IMR-90 (cell line): ENCODE data around the gene EFHC1. TPM values are rescaled to one million over a fixed set of nuclear protein-coding genes. Genes with fewer than 3 reads are reported as not detected.

Experiments
- ATAC-seq: fragments of 200-7000 bp; cut with Tn5 transposase; 2 replicates; pipeline ENCODE4 v1.9.1; 2020; ENCODE audit warnings: low read depth, mild to moderate bottlenecking, moderate library complexity
- BruUV-seq: library from RNA; stranded (reverse); fragments of 400-500 nt; replicated peaks from 2 replicates; lab custom pipeline; 2021; lab: Mats Ljungman, UMichigan
- CTCF ChIA-PET: fragments of 300-600 bp; formaldehyde crosslinking; extraction: SDS; loops from one replicate; lab custom pipeline; 2021; ENCODE audit warnings: antibody characterized with exemption; lab: Yijun Ruan, JAX
- POLR2A ChIA-PET: fragments of 300-600 bp; sonication (Branson Sonifier 250); formaldehyde crosslinking; loops from one replicate; lab custom pipeline; 2022; ENCODE audit warnings: antibody characterized with exemption; ENCODE audit not compliant: unreplicated experiment; lab: Charles Lee
- DNase-seq: peaks from one replicate; pipeline ENCODE4 v3.0.0; 2013
- H2AFZ ChIP-seq: replicated peaks from 2 replicates; pipeline ENCODE3; 2013; ENCODE audit warnings: low read length, mild to moderate bottlenecking; ENCODE audit not compliant: poor library complexity
- H2AK5ac ChIP-seq: 2 replicates; pipeline ENCODE4 v1.6.1; 2013; ENCODE audit warnings: low read depth, low read length, inconsistent platforms
- H2AK9ac ChIP-seq: replicated peaks from 2 replicates; pipeline ENCODE3; 2013; ENCODE audit warnings: mild to moderate bottlenecking, low read depth, low read length, moderate library complexity; ENCODE audit not compliant: poor library complexity
- H2BK120ac ChIP-seq: 2 replicates; pipeline ENCODE4 v1.6.1; 2013; ENCODE audit warnings: low read depth, low read length, inconsistent platforms
- H2BK15ac ChIP-seq: 3 replicates; pipeline ENCODE4 v1.6.1; 2013; ENCODE audit warnings: low read depth, low read length, inconsistent platforms
- H2BK20ac ChIP-seq: 2 replicates; pipeline ENCODE4 v1.6.1; 2013; ENCODE audit warnings: low read depth, mild to moderate bottlenecking, inconsistent platforms, low read length, moderate library complexity
- H2BK5ac ChIP-seq: 2 replicates; pipeline ENCODE4 v1.6.1; 2013; ENCODE audit warnings: mild to moderate bottlenecking, low read depth, low read length, inconsistent platforms; ENCODE audit not compliant: poor library complexity, severe bottlenecking
- H3K14ac ChIP-seq: replicated peaks from 2 replicates; pipeline ENCODE4 v1.6.1; 2013; ENCODE audit warnings: low read depth, low read length, inconsistent platforms
- H3K18ac ChIP-seq: 2 replicates; pipeline ENCODE4 v1.6.1; 2013; ENCODE audit warnings: low read depth, low read length, control low read depth
- H3K23ac ChIP-seq: 2 replicates; pipeline ENCODE4 v1.6.1; 2013; ENCODE audit warnings: low read depth, low read length, inconsistent platforms
- H3K27ac ChIP-seq: 2 replicates; pipeline ENCODE4 v1.5.1; 2013; ENCODE audit warnings: mild to moderate bottlenecking, control low read depth, low read length; ENCODE audit not compliant: insufficient read depth
- H3K27me3 ChIP-seq: 2 replicates; pipeline ENCODE4 v1.6.1; 2013; ENCODE audit warnings: low read length; ENCODE audit not compliant: control insufficient read depth, insufficient read depth
- H3K36me3 ChIP-seq: 2 replicates; pipeline ENCODE4 v1.6.1; 2013; ENCODE audit warnings: low read length, mixed read lengths; ENCODE audit not compliant: control insufficient read depth, insufficient read depth
- H3K4ac ChIP-seq: 2 replicates; pipeline ENCODE4 v1.6.1; 2013; ENCODE audit warnings: low read depth, low read length, inconsistent platforms
- H3K4me1 ChIP-seq: 2 replicates; pipeline ENCODE4 v1.6.1; 2013; ENCODE audit warnings: low read length, mixed read lengths; ENCODE audit not compliant: control insufficient read depth, insufficient read depth
- H3K4me2 ChIP-seq: 2 replicates; pipeline ENCODE4 v1.6.1; 2013; ENCODE audit warnings: low read depth, mild to moderate bottlenecking, control low read depth, low read length, moderate library complexity
- H3K4me3 ChIP-seq: 2 replicates; pipeline ENCODE4 v1.5.1; 2013; ENCODE audit warnings: low read depth, mild to moderate bottlenecking, control low read depth, low read length, moderate library complexity; ENCODE audit not compliant: insufficient read depth
- H3K56ac ChIP-seq: 2 replicates; pipeline ENCODE4 v1.6.1; 2013; ENCODE audit warnings: low read length, inconsistent platforms; ENCODE audit not compliant: insufficient read depth; ENCODE audit errors: extremely low read depth
- H3K79me1 ChIP-seq, 2 experiments: 2 replicates each; pipeline ENCODE4 v1.6.1; 2013; ENCODE audit warnings: low read length in 2 of 2, inconsistent platforms in 1 of 2, low read depth in 1 of 2
- H3K9ac ChIP-seq: 2 replicates; pipeline ENCODE4 v1.6.1; 2013; ENCODE audit warnings: low read depth, low read length, control low read depth
- H3K9me1 ChIP-seq: 2 replicates; pipeline ENCODE4 v1.6.1; 2013; ENCODE audit warnings: low read length, inconsistent platforms; ENCODE audit not compliant: insufficient read depth
- H3K9me3 ChIP-seq: 2 replicates; pipeline ENCODE4 v1.6.1; 2013; ENCODE audit warnings: low read length; ENCODE audit not compliant: control insufficient read depth, insufficient read depth
- H4K20me1 ChIP-seq: 2 replicates; pipeline ENCODE4 v1.6.1; 2013; ENCODE audit warnings: low read length, inconsistent platforms; ENCODE audit not compliant: insufficient read depth
- H4K5ac ChIP-seq: 2 replicates; pipeline ENCODE4 v1.6.1; 2013; ENCODE audit warnings: mild to moderate bottlenecking, low read depth, low read length, control low read depth
- H4K8ac ChIP-seq, 2 experiments: 2 replicates each; pipeline ENCODE4 v1.6.1; 2013; ENCODE audit warnings: low read depth in 2 of 2, low read length in 2 of 2, control low read depth in 1 of 2, inconsistent platforms in 1 of 2
- H4K91ac ChIP-seq: 2 replicates; pipeline ENCODE4 v1.6.1; 2013; ENCODE audit warnings: low read depth, low read length, inconsistent platforms; ENCODE audit not compliant: insufficient read depth
- FOS ChIP-seq: fragments of 150-350 bp; IDR thresholded peaks from 2 replicates; pipeline ENCODE4 v1.6.1; 2016; ENCODE audit warnings: low read depth, low read length
- MAFK ChIP-seq: IDR thresholded peaks from 2 replicates; pipeline ENCODE4 v1.6.1; 2012; ENCODE audit warnings: low read depth, low read length, improper control_type of control experiment
- MAZ ChIP-seq: IDR thresholded peaks from 2 replicates; pipeline ENCODE4 v1.6.1; 2012; ENCODE audit warnings: low read depth, mild to moderate bottlenecking, low read length, improper control_type of control experiment, moderate library complexity, borderline replicate concordance
- RCOR1 ChIP-seq: IDR thresholded peaks from 2 replicates; pipeline ENCODE4 v1.6.1; 2012; ENCODE audit warnings: mild to moderate bottlenecking, low read length, improper control_type of control experiment; ENCODE audit not compliant: insufficient replicate concordance
- RFX5 ChIP-seq: IDR thresholded peaks from 2 replicates; pipeline ENCODE4 v1.8.0; 2012; ENCODE audit warnings: low read depth, mild to moderate bottlenecking, low read length, moderate library complexity
- WGBS, 2 experiments: methylation state at CpG; one replicate each; pipeline versions ENCODE4 v1.1.5 to v1.1.7; 2013; ENCODE audit warnings: missing lambda C conversion rate in 2 of 2; ENCODE audit not compliant: insufficient read length in 1 of 2; ENCODE audit errors: extremely low coverage in 2 of 2; 5-methylcytosine and 5-hydroxymethylcytosine counted together
- dilution Hi-C: fragments of 300-500 bp; cut with HindIII; formaldehyde crosslinking; loops from one replicate; pipeline ENCODE4 v1.14.3; 2018; ENCODE audit warnings: low sequenced_read_pairs; ENCODE audit not compliant: unreplicated experiment
- in situ Hi-C: fragments of 300-500 bp; cut with MboI; formaldehyde crosslinking; loops from 3 replicates; pipeline ENCODE4 v1.14.3; 2019; ENCODE audit warnings: low sequenced_read_pairs, inconsistent platforms, mixed read lengths
- intact Hi-C: fragments of 100-400 bp; cut with micrococcal nuclease; formaldehyde crosslinking; loops from 2 replicates; pipeline ENCODE4 v1.10.0; 2022
- polyA plus RNA-seq, 3 experiments: library from polyadenylated mRNA; depleted of rRNA; stranded (reverse); fragments of >200 nt; gene quantifications; 2 replicates each; pipeline ENCODE4 v1.2.3, GENCODE V29; 2012; ENCODE audit warnings: low replicate concordance in 1 of 3
- total RNA-seq: library from RNA; depleted of rRNA; stranded (reverse); fragments of >200 nt; gene quantifications from 2 replicates; pipeline ENCODE4 v1.2.3, GENCODE V29; 2012
- TF ChIP-seq, protein P1 (sequence below): fragments of 150-350 bp; IDR thresholded peaks from 2 replicates; pipeline ENCODE4 v1.6.1; 2017; ENCODE audit warnings: mild to moderate bottlenecking, antibody characterized with exemption, low read length, low read depth
- TF ChIP-seq, protein P2 (sequence below): conservative IDR thresholded peaks from 2 replicates; pipeline ENCODE4 v1.5.1; 2012; ENCODE audit warnings: mild to moderate bottlenecking, low read depth, low read length, improper control_type of control experiment
- TF ChIP-seq, protein P3 (sequence below): fragments of 150-350 bp; IDR thresholded peaks from 2 replicates; pipeline ENCODE4 v1.6.1; 2016; ENCODE audit warnings: low read depth, mild to moderate bottlenecking, low read length, moderate library complexity, borderline replicate concordance

The EFHC1 gene
- total and polyA plus RNA-seq, 2 of the 4 experiments (the other 2 are of a cell fraction): 14.0 to 23.0 TPM

DNA sequence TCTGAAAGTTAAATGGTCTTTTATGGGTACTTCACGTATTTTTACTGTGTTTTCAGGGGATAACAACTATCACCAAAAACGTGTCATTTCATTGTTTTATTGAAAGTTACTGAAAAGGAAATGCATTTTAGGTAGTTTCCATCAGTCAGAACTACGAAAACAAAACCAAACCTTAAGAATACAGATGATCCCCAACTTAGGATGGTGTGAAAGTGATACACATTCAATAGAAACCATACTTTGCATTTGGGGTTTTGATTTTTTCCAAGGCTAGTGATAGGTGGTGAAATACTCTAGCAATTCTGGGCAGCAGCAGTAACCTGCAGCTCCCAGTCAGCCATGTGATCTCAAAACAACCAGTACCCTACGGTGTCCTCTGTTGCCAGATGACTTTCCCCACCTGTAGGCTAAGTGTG is 25.9 kb upstream of the EFHC1 start:
- Histone ChIP-seq H4K8ac (no peak overlapping the region), H4K20me1 (no peaks in the 10 kb centered on the region), H3K56ac (no peak overlapping the region), H2BK5ac (no peak overlapping the region), H3K4me3 (no peak overlapping the region), H4K5ac (no peak overlapping the region), H3K4me1 (peaks cover 5% of the 10 kb centered on the region), H2BK20ac (no peak overlapping the region), H2AK5ac (no peak overlapping the region), H2AK9ac (no peak overlapping the region), H4K91ac (no peak overlapping the region), H3K18ac (no peak overlapping the region), H3K36me3 (no peaks in the 10 kb centered on the region), H3K4ac (no peak overlapping the region), H3K27me3 (no peaks in the 10 kb centered on the region), H2BK15ac (no peak overlapping the region), H3K4me2 (no peak overlapping the region), H3K79me1 (no peaks in the 10 kb centered on the region; a peak in 1 of 4 replicates), H2BK120ac (no peak overlapping the region), H3K27ac (no peak overlapping the region), H2AFZ (no peak overlapping the region), H3K9ac (no peak overlapping the region), H3K9me3 (no peaks in the 10 kb centered on the region), H3K9me1 (peaks cover 8% of the 10 kb centered on the region; the same call in 1 of the 2 replicates), H3K14ac (no peak overlapping the region), H3K23ac (no peak overlapping the region)
- no CpG with 5 or more reads among the region's 4 CpGs for WGBS, 2 experiments
- ATAC-seq (no peak), DNase-seq (no peak)
- CTCF ChIA-PET: interaction anchor here (1.0 kb wide), 1 partner anchor 13 kb away, joined by 3 read pairs; no protein-coding TSS in a partner anchor
- dilution Hi-C loops: no loop called here
- in situ Hi-C loops: loop anchor here (10.0 kb wide), 1 partner anchor 229 kb away; no protein-coding TSS in a partner anchor
- POLR2A ChIA-PET: no interaction called here
- intact Hi-C loops: no loop called here
- TF ChIP-seq RFX5 (no peak), RCOR1 (no peak), FOS (no peak), MAZ (no peak), MAFK (no peak)
- TF ChIP-seq, protein P1, sequence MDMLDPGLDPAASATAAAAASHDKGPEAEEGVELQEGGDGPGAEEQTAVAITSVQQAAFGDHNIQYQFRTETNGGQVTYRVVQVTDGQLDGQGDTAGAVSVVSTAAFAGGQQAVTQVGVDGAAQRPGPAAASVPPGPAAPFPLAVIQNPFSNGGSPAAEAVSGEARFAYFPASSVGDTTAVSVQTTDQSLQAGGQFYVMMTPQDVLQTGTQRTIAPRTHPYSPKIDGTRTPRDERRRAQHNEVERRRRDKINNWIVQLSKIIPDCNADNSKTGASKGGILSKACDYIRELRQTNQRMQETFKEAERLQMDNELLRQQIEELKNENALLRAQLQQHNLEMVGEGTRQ: no peak
- TF ChIP-seq, protein P2, sequence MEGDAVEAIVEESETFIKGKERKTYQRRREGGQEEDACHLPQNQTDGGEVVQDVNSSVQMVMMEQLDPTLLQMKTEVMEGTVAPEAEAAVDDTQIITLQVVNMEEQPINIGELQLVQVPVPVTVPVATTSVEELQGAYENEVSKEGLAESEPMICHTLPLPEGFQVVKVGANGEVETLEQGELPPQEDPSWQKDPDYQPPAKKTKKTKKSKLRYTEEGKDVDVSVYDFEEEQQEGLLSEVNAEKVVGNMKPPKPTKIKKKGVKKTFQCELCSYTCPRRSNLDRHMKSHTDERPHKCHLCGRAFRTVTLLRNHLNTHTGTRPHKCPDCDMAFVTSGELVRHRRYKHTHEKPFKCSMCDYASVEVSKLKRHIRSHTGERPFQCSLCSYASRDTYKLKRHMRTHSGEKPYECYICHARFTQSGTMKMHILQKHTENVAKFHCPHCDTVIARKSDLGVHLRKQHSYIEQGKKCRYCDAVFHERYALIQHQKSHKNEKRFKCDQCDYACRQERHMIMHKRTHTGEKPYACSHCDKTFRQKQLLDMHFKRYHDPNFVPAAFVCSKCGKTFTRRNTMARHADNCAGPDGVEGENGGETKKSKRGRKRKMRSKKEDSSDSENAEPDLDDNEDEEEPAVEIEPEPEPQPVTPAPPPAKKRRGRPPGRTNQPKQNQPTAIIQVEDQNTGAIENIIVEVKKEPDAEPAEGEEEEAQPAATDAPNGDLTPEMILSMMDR: no peak
- TF ChIP-seq, protein P3, sequence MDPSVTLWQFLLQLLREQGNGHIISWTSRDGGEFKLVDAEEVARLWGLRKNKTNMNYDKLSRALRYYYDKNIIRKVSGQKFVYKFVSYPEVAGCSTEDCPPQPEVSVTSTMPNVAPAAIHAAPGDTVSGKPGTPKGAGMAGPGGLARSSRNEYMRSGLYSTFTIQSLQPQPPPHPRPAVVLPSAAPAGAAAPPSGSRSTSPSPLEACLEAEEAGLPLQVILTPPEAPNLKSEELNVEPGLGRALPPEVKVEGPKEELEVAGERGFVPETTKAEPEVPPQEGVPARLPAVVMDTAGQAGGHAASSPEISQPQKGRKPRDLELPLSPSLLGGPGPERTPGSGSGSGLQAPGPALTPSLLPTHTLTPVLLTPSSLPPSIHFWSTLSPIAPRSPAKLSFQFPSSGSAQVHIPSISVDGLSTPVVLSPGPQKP: no peak
- no TSS peak for BruUV-seq
